NCI-H1436 (cell line): ENCODE data around the gene KCNC2.
"Not testable (repeated sequence)": the region's sequence is repeated elsewhere in the genome, so short reads cannot be mapped to it uniquely, and the experiment has no call there.

Experiments used
- DNase-seq: peaks from one replicate; lab custom pipeline; 2025; lab: John Stamatoyannopoulos, UW

KCNC2 gene

DNA sequence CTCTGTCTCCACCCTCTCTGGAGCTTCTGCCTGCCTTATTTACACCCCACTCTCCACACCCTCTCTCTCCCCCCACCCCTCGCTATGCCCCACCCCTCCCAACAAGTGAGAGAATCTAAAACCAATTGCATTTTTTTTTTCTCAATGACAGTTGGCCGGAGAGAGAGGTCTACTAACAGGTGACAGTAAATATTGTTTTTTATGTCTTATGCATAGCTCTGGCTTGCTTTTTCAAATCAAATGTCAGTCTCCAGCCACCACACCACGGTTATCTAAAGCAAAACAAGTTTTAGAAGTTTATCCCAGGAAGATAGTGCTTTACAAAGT, at the start of gene KCNC2:
KCNC2 (minus strand) TSS at position 28 of the 327 bp plus-strand sequence.
- DNase-seq, result no peak

DNA sequence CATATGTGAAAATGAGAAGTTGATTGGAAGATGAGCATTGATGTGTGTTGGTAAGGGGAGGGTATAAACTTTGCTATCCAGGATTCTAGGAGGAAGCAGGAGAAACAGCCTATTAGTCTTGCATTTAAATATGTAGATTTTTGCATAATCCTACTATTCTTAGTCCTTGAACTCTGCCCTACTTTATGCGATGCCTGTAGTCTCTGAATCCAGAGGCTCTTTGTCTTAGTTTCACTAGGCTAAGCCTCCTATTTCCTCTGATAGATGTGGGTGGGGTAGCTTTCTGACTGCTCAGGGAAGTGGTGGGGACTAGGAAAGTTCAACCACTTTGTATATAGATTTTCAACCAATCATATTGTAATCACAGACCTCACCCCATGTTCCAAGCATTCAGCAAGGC, 49.5 kb upstream of the KCNC2 start:
- DNase-seq, result no peak

DNA sequence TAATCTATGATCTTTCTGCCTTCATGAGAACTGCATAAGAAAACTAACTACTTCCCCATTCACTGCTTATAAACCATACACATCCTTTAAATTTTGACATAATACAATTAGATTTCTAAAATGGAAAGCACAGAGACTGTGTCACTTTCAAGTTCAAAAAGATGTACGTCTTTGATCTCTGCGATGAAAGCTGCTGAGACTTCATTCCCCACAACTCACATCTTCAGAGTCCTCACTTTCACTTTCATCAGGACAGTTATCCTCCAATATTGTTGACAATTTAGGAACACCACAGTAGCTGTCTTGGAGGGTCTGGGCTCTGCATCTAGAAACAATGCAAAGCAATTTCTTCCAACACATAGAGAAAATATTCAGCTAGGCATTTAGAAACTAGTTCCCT, 47.9 kb upstream of the KCNC2 start:
- DNase-seq, result no peak

DNA sequence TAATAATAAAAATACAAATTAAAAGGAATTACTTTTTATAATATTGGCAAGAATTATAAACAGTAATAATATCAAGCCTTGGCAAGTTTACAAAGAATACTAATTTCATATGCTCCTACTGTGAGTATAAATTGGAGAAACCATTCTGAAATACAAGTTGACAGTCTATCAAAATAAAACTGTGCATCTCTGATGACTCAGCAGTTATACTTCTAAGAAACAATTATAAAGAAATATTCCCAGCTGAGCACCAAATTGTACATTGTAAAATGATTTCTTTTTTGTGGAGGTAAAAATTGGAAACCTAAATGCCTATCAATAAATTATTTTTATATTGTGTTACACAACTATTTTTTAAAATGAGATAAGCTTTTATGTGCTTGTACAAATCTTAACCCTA, 35.5 kb upstream of the KCNC2 start:
- no peak for DNase-seq

DNA sequence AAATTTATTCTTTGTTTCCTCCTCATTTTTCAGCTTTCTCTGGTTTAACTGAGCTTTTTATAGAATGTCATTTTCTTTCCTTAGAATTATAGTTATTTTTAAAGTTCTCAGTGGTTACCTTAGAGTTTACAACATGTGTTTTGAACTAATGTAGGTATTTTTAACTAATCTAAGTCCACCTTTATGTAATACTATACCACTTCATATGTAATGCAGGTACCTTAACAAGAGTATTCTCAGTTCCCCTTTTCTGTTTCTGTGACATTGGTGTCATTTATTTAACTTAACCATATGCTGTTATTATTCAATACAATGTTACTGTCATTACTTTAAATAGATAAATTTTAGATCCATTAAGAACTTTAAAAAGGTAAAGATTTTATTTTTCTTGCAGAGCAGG, 30.3 kb upstream of the KCNC2 start:
- no peak for DNase-seq

DNA sequence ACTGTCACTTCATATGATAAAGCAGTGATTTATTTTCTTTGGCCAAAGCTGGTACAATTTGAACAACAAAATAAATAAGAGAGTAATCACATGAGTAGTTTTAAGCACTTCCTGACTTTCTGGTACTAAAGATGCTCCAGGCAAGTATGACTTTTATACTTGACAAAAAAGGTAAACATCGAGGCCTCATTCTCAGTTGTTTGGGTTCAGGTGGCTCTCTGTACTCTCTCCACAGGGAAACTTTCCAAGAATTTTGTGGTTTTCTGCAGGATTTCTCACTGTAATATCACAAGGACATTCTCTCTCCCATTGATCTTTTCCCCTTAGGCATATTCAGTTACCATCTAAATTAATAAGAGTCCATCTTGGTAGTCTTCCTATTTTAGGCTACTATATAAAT, 26.6 kb upstream of the KCNC2 start:
- DNase-seq, result no peak

DNA sequence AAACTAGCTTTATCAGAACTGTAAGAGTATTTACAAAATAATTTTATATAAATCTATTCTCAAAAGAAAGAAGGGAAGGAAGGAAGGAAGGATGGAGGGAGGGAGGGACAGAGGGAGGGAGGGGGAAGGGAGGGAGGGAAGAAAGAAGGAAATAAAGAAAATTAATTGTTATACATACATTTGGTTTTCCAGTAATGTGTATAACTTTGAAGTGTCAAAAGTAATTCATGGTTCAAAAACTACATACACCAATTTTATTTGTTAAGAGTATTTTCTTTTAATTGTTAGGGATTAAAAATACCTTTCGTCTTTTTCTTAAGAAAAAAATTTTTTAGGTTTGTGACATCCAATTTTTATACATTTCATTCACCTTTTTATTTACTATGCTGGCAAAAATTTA, 17.5 kb upstream of the KCNC2 start:
- DNase-seq, result no peak

DNA sequence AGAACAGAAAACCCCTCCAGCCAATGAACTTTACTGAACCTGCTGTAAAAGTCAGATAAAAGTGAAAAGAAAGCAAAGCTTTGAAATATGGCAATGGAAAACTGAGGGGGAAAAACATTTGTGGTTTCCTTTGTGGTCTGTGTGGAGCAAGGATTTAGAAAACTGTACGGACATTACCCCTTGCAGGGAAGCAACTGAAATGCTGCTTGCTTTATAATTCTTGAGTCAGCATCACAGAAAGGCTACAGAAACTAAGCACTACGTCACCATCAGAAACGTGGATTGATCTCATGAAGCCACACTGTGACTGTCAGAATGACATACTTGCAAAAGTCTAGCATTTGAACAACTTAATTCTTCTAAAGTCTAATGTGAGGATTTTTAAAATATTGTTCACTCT, 2.4 kb upstream of the KCNC2 start:
- DNase-seq, result no peak

DNA sequence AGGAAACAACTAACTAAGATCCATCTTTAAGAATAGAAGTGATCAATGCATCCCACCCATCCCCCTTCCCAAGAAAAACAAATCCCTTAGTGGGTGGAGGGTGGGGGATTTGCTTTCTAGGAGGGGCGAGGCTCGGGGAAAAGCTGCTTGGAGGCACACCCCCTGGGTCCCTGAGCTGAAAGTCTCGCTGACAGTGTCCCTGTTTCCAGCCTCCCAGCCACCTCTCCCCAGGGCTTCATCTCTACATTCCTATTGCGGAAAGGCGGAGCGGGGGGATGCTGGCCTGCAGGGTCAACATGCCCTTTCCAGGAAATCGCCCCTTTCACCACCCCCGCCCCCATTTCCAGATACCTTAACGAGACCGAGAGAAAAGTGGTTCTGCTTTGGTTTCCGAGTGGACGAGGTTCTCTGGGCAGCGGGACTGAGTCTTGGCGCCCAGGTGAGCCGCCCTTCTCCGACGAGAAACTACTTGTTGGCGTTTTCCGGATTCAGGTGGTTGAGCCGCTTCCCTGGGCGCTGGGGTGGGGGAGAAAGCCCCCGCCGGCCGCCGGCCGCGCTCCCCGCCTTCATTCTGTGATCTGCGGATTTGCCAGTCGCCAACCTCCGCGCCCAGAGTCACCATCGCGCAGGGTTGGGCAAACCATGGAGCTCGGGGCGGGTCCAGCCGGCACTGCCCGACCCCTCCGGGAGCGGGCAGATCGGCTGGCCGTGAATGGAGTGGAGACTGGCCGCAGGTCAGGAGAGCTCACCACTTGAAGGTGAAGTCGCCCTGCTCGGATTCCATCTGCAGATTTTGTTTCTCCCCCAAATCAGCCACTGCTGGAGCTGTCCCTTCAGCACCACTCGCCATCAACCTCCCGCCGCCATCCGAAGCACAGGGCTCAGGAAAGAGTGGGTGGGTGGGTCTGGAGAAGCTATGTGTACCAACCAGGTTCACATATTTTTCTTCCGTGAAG, 505 bp downstream of the KCNC2 start:
- DNase-seq, result no peak

DNA sequence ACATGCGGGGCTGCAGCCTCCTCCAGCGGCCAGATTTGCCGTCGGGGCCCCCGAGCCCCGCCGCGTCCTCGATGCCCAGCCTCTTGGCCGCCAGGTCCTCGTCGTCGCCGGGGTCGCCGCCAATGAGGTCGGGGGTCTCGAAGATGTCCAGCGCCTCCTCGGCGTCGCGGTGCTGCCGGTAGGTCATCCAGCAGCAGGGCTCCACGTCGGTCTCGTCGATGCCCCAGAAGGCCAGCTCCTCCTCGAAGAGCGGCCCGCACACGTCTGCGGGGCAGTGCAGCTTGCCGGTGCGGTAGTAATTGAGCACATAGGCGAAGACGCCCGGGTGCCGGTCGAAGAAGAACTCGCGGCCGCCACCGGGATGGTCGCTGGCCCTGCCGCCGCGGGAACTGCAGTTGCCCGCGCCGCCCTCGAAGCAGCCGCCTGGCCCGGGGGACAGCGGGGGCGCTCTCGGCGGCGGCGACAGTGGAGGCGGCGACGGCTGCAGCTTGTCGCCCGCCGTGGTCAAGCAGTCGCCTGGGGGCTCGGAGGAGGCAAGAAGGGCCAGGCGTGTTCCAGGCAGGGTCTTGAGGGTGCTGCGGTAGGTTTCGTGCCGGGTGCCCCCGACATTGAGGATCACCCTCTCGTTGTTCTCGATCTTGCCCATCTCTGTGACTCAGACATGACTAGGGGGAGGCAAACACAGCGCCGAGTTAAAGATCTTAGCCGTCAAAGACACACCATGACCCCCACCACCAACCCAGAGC, 2.1 kb downstream of the KCNC2 start:
- no peak for DNase-seq

DNA sequence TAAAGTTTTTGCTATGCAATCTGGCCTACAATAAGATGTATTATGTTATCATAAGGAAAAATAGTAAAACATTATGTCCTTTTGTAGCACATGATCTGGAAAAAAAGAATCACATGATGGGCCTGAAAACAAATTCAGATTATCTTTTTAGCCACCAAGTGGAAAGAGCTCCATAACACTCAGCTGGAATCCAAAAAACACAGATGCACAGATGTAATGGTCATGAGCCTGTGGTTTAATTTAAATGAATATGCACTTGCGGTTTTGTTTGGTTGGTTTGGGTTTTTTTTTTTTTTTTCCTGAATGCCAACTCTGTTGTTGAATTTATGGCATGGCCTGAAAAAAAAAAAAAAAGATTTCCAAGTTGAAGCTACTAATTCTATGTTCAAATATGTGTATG, 4.1 kb downstream of the KCNC2 start:
- no peak for DNase-seq

DNA sequence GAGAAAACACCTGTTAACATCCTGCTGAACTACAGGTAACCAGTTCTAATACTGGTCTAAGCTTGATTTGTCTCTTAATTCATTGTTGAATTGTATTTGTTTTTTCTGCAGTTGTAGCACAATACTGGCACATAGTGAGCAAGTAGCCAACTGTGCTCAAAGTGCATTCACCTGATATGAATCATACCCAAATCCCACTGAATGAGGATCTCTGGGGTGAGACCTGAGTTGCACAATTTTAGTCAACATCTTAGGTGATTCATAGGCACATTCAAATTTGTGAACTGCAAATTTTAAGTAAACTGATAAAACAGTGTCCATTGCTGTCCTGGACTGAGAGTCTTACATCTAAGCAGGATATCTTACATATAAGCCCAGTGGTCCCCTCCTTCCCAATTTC, 12.8 kb downstream of the KCNC2 start:
- DNase-seq, result no peak

DNA sequence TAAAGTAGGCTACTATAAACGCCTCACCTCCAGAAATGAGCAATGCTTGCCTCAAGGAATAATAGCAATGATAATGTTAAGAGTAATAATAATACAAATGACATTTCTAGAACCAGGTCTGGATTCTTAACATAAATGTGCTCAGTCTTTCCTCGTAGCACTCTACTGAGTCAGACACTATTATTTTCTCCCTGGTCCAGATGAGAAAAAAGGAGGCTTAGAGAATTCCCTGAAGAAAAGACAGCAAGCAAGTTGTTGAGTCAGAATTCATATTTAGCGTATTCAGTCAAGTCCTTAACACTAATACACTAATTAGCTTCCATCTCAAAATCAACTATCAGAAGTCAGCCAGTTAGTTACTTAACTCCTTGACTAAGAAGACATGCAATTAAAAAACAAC, 13.2 kb downstream of the KCNC2 start:
- DNase-seq, result no peak

DNA sequence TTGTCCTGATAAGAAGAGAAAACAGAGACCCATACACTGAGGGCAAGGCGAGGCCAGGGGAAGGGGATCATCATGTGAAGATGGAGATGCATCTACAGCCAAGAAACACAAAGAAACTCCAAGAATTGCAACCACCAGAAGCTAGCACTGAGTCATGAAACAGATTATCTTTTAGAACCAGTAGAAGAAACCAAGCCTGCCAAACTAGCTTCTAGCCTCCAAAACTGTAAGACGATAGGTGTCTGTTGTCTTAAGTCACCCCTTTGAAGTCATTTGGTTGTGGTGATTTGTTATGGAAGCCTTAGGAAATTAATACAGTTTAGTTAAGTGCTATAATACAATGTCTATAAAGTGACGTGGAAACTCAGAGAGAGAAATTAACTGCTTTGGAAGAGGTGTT, 15.4 kb downstream of the KCNC2 start:
- DNase-seq, result no peak

DNA sequence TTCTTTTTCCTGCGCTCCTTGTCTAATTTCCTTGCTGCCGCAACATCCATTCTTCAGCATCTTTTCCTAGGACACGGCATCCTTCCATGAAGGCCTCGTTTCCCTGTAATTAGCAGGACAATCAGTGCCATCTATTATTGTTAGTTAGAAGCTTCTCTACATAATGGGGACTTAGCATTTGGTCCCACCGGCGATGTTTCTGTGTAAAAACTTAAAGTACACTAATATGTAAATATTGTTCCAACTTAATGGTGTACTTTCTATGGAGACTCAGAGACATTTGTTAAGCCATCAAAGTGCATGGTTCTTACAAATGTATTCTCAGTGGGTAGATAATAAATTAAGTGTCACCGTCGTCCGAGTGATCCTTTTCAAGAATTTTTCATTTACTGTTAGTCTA, 17.4 kb downstream of the KCNC2 start:
- DNase-seq, result no peak

DNA sequence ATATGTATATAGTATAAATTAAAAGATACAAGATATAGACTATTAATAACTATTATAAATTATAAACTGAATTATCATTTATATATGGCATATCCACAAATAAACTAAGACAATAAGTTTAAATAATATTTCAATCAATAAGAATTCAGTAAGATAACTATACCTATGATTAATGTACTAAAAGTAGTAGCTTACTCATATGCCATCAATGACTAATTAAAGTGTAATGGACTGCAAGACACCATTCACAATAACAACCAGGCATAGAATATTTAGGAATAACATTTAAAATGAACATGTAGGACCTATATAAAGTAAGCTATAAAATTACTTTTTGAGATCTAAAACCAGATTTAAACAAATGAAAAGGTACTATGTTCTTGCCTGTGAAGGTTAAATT, 18.8 kb downstream of the KCNC2 start:
- no peak for DNase-seq

DNA sequence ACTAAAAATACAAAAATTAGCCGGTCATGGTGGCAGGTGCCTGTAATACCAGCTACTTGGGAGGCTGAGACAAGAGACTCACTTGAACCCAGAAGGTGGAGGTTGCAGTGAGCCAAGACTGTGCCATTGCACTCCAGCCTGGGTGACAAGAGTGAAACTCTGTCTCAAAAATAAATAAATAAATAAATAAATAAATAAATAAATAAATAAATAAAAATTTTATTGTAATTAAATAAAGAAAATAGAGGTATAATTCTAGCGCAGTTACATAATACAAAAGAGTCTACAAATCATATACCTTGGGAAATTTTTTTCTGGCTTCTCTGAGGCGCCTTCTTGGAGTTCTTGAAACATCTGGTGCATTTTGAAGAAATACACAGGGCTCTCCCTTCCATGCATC, 23.8 kb downstream of the KCNC2 start:
- not testable (repeated sequence) for DNase-seq

DNA sequence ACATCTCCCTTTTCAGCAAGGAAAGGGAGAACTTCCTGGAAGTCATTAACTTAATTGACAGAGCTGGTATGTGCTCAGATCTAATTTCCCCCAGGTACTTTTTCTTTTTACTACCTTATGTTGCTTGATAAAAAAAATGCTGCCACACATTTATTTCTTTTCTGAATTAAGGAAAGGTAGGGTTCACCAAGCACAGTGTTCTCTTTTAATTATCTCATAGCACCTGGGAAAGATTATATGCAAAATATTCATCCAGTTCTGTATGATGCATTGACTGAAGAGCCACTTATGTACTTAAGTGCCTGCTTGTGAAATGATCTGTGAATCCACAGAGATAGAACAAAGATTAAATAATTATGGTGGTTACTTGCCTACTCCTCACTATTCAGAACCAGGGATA, 25.1 kb downstream of the KCNC2 start:
- peak; percentile 64 for DNase-seq

DNA sequence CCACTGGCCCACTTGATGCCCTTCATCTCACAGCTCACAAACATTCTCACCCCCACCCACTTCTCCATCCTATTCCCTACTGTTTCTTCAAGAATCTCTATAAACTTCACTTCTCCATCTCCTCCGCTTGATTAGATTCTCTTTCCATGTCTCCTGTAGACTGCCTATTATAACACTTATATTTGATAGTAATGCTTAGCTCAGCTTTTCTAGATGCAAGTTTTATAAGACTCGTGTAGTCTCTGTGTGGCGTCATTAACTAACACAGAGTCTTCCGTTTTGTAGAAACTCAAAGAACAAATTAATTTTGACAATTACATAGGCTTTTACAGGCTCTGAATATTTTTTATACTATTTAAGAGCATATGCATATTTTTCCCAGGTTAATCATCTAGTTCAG, 25.7 kb downstream of the KCNC2 start:
- DNase-seq, result no peak

DNA sequence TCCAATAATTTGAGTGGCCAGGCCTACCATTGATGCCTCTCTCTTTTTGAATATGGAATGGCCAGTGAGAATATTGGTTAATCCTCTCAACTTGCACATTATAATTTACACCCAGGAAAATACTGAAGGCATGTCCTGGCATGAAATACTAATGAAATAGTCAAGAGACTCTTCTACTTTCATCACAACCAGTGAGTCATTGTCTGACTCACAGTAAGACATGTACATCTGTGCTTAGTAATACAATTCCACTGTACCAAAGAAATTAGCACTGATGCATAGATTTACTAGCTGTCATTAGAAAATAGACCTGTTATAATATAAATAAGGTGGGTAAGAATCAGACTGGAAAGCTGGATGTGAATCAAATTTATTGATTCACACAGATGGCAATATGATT, 31.6 kb downstream of the KCNC2 start:
- no peak for DNase-seq

DNA sequence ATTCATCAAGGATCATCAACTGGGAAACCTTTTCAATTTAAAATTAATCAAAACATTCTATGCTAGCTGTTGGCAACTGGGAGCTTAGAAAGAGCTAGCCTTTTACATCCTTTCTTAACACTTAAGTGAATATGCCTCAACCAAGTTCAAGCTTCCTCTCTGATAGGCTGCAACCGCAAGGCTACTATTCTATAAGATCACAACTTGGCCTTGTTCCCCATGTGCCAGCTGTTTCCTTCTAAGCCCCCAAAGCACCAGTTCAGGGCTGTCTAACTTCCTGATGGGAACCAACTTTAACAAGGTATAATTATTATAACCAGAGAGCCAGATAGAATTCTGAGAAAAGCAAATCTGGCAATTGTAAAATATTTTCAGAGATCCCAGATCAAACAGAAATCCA, 37.0 kb downstream of the KCNC2 start:
- no peak for DNase-seq

DNA sequence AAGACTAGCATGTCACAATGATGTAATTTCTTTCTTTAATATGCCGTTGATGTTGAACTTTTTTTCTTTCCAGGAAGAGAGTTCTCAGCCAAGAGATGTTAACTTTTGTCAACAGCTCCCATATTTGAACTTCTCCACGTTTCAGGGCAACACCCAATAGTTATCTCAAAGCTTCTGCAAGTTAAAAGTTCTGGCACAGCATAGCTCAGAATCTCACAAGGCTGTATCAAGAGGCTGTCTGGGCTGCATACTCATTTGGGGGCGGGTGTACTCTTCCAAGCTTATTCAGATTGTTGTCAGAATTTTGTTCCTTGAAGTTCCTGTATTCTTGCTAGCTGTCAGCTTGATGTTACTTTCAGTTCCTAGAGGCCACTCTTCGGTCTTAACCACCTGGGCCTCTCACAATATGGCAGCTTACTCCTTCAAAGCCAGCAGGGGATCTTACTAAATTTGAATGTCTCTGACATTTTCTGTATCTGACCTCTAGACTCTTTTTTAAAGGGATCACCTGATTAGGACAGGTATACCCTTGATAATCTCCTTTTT, 38.9 kb downstream of the KCNC2 start:
- DNase-seq, result no peak

DNA sequence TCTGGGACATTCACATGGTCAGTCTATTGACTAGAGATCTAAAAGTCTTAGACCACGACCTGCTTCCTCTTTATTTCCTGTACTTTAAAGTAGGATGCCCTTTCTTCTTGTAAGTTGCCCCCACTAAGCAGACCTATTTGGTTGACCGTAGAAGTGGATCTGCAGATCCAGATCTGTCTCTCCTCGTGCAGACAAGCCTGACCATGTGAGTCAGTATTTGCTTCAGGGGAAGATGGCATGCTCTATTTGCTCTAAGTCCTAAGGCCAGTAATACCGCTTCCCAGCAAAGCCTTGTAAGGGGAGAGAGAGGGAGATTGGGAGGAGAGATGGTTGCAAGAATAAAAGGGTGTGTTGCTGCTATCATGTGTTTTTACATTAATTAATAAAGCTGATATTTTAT, 46.8 kb downstream of the KCNC2 start:
- DNase-seq, result no peak
